BE2C (cell line): ENCODE measurements around the gene THSD4.

Experiments used
- DNase-seq: peaks from one replicate; pipeline ENCODE4 v3.0.0-alpha.2; 2020
- H3K27me3 ChIP-seq: fragments of 250-450 bp; sonication (Bioruptor Pico); 2 replicates; pipeline ENCODE4 v1.5.1; 2020; ENCODE audit warnings: mild to moderate bottlenecking
- H3K36me3 ChIP-seq: fragments of 250-450 bp; sonication (Bioruptor Pico); 2 replicates; pipeline ENCODE4 v1.5.1; 2020; ENCODE audit warnings: mild to moderate bottlenecking
- H3K4me1 ChIP-seq: fragments of 250-450 bp; sonication (Bioruptor Pico); 2 replicates; pipeline ENCODE4 v1.5.1; 2020
- H3K4me3 ChIP-seq: 2 replicates; pipeline ENCODE4 v1.5.1; 2011; ENCODE audit warnings: low read depth, low read length
- H3K9me3 ChIP-seq: fragments of 250-450 bp; sonication (Bioruptor Pico); 2 replicates; pipeline ENCODE4 v1.5.1; 2020
- TF ChIP-seq, protein P1 (sequence below): IDR thresholded peaks from 2 replicates; pipeline ENCODE4 v1.5.1; 2012; ENCODE audit warnings: mild to moderate bottlenecking, low read depth, low read length

Gene THSD4

DNA sequence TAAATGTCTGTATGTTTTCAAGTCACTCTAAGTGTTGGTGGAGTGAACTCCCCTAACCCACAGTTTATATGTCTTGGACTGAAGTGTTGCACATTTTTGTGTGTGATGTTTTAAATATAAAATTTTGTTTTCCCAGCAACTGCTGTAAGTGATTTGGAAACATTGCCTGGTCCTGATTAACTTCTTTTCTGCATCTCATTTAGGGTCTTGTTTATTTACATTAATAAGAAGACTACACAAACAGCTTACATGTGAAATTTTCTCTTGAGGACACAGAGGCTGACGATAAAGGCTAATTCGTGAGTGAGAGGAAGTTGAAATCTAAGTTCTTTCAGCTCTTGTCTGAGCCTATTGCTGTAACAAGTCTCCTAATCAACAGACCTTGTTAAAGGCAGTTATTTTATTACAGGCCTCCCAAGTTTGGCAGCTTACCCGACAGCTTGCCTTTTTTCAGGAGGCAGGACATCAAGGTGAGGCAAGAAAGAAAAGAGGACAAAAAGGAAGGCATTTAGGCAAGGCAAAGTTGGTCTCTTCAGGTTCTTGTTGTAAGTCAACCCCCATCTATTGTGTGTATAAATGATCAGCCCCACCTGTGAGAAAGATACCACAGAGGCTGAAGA is 517.4 kb downstream of the THSD4 start:
- H3K36me3 ChIP-seq = no peaks in the 10 kb centered on the region
- peaks cover 3% of the 10 kb centered on the region for H3K27me3 ChIP-seq

DNA sequence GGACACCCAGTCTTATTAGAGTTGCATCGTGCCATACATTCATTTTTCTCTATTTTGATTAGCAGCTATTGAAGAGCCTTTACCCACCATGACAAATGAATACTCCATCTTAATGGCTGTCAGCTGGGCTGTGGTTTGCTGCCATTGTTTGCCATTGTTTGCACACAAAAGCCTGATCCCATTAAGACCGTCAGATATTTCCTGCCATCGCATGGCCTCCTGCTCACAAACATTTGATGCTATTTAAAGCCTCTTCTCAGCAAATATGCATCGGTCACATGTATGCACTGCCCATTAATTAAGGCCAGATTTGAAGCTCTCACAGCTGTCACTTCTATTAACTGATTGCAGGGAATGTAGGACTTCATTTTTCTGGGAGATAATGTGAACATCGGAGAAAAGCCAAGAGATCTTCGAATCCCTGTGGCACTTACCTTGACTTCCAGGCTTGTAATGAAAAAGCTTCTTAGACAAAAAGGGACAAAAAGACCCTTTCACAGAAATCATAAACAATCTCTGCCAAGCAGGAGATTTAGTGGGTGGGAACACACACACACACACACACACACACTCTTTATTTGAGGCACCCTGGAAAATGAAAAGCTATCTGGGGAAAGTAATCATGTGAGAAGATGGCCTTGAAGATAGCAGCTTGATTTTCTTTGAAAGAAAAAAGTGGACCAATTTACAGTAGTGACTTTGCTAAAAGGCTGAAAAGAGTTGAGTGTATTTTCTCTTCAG is 519.7 kb downstream of the THSD4 start:
- H3K27me3 ChIP-seq = no peaks in the 10 kb centered on the region; the same call in 1 of the 2 replicates
- H3K4me3 ChIP-seq = no peak overlapping the region
- H3K4me1 ChIP-seq = no peaks in the 10 kb centered on the region
- H3K36me3 ChIP-seq = no peaks in the 10 kb centered on the region
- no peak for DNase-seq
- TF ChIP-seq, protein P1, sequence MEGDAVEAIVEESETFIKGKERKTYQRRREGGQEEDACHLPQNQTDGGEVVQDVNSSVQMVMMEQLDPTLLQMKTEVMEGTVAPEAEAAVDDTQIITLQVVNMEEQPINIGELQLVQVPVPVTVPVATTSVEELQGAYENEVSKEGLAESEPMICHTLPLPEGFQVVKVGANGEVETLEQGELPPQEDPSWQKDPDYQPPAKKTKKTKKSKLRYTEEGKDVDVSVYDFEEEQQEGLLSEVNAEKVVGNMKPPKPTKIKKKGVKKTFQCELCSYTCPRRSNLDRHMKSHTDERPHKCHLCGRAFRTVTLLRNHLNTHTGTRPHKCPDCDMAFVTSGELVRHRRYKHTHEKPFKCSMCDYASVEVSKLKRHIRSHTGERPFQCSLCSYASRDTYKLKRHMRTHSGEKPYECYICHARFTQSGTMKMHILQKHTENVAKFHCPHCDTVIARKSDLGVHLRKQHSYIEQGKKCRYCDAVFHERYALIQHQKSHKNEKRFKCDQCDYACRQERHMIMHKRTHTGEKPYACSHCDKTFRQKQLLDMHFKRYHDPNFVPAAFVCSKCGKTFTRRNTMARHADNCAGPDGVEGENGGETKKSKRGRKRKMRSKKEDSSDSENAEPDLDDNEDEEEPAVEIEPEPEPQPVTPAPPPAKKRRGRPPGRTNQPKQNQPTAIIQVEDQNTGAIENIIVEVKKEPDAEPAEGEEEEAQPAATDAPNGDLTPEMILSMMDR = no peak
- no peaks in the 10 kb centered on the region for H3K9me3 ChIP-seq

More for the DNA sequence above, 517.4 kb downstream of the THSD4 start:
- H3K9me3 ChIP-seq = no peaks in the 10 kb centered on the region
- DNase-seq = no peak
- TF ChIP-seq, protein P1 = no peak
- no peaks in the 10 kb centered on the region for H3K4me1 ChIP-seq
- H3K4me3 ChIP-seq = no peak overlapping the region

GRCh38 chr15:71635735-71636134 is 520.5 kb downstream of the THSD4 start:
- H3K9me3 ChIP-seq = no peaks in the 10 kb centered on the region
- no peaks in the 10 kb centered on the region for H3K4me1 ChIP-seq
- no peaks in the 10 kb centered on the region; the same call in 1 of the 2 replicates for H3K27me3 ChIP-seq
- no peak overlapping the region for H3K4me3 ChIP-seq
- TF ChIP-seq, protein P1 = no peak
- DNase-seq = no peak
- H3K36me3 ChIP-seq = no peaks in the 10 kb centered on the region

DNA sequence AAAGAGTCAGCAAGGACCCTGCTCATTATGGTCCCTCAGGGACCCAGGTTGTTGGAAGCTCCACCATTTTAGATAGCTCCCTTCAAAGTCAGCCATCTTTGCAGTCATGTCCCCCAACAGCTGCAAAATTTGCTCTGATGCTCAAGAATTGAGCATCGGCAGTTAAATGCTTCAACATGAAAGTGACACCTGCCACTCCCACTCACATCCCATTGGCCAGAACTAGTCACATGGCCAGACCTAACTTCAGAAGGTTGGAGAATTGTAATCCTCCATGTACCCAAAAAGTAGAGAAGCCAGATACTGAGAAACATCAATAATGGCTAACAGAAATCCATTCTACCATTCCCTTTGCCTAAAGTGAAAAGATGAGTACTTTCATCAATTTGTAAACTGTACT is 523.6 kb downstream of the THSD4 start:
- no peaks in the 10 kb centered on the region for H3K27me3 ChIP-seq
- no peak for DNase-seq

DNA sequence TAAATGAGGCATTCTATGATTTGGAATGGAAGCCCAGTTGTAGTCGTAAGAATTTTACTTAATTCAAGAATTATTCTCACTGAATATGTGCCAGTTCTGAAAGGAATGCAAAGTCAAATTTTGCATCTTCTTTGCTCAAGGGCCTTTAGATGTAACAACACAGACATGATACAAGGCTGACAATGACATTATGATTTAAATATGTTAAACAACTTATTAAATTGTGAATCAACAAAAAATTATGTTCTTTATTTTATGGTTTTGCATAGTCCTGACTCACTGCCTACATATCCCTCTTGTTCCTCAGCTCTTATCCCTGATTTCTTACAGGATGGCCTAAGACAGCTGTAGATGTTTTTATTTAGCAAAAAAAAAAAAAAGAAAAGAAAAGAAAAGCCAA is 524.2 kb downstream of the THSD4 start:
- Histone ChIP-seq H3K9me3 (no peaks in the 10 kb centered on the region), H3K4me1 (no peaks in the 10 kb centered on the region), H3K27me3 (no peaks in the 10 kb centered on the region), H3K36me3 (no peaks in the 10 kb centered on the region), H3K4me3 (no peak overlapping the region)
- DNase-seq = no peak
- TF ChIP-seq, protein P1 = no peak

More for the DNA sequence above, 523.6 kb downstream of the THSD4 start:
- Histone ChIP-seq H3K4me3 (no peak overlapping the region), H3K36me3 (no peaks in the 10 kb centered on the region), H3K9me3 (no peaks in the 10 kb centered on the region), H3K4me1 (no peaks in the 10 kb centered on the region)
- TF ChIP-seq, protein P1 = no peak

GRCh38 chr15:71643918-71644317 is 528.6 kb downstream of the THSD4 start:
- no peak for DNase-seq
- Histone ChIP-seq H3K27me3 (no peaks in the 10 kb centered on the region), H3K9me3 (no peaks in the 10 kb centered on the region), H3K4me3 (no peak overlapping the region), H3K4me1 (no peaks in the 10 kb centered on the region), H3K36me3 (no peaks in the 10 kb centered on the region)
- TF ChIP-seq, protein P1 = no peak
